K562 (cell line): ENCODE data around the gene CHSY1. TPM values are rescaled to one million over a fixed set of nuclear protein-coding genes. Genes with fewer than 3 reads are reported as not detected.

Experiments used
- ATAC-seq: fragments of 200-7000 bp; cut with Tn5 transposase; 3 replicates; pipeline ENCODE4 v1.9.1; 2020; ENCODE audit warnings: moderate library complexity
- BruUV-seq: library from RNA; stranded (reverse); fragments of 400-500 nt; replicated peaks from 2 replicates; lab custom pipeline; 2021; lab: Mats Ljungman, UMichigan
- CTCF ChIA-PET: fragments of 300-600 bp; formaldehyde crosslinking; extraction: SDS; loops from one replicate; lab custom pipeline; 2021; ENCODE audit warnings: low intra/inter-chr PET ratio; lab: Yijun Ruan, JAX
- POLR2A ChIA-PET: fragments of 300-600, 350-650 bp; sonication (Branson Sonifier 250); formaldehyde crosslinking; extraction: SDS; loops from one replicate; lab custom pipeline; 2021; ENCODE audit warnings: antibody characterized with exemption, inconsistent platforms; lab: Yijun Ruan, JAX
- DNase-seq, 4 experiments: peaks; one replicate each; pipeline versions ENCODE4 v3.0.0 to v3.0.0-alpha.2; 2011 to 2018; ENCODE audit warnings: low spot score in 3 of 4, mixed read lengths in 3 of 4; ENCODE audit errors: extremely low read depth in 1 of 4
- FAIRE-seq: peaks from 2 replicates; lab custom pipeline; 2011; peaks lifted over from hg19 to GRCh38; lab: Jason Lieb, UNC
- H2AFZ ChIP-seq: 2 replicates; pipeline ENCODE4 v1.6.0; 2011; ENCODE audit warnings: low read depth, low read length, control low read depth, inconsistent platforms
- H3K27ac ChIP-seq: fragments of 200-600 bp; 3 replicates; pipeline ENCODE4 v1.8.0; 2011; ENCODE audit warnings: low read depth, mild to moderate bottlenecking, control low read depth, inconsistent platforms, low read length, moderate library complexity, mixed read lengths; ENCODE audit errors: extremely low read depth
- H3K27me3 ChIP-seq, 2 experiments: fragments of 300-600 bp in 1 of 2; 2 replicates in 1 of 2; 3 replicates in 1 of 2; pipeline versions ENCODE4 v1.6.0 to v1.8.0; 2011; ENCODE audit warnings: inconsistent platforms in 2 of 2, low read length in 2 of 2, mild to moderate bottlenecking in 1 of 2, mixed read lengths in 1 of 2, moderate library complexity in 1 of 2; ENCODE audit not compliant: control insufficient read depth in 2 of 2, insufficient read depth in 2 of 2
- H3K36me3 ChIP-seq: fragments of 300-600 bp; 3 replicates; pipeline ENCODE4 v1.8.0; 2011; ENCODE audit warnings: mild to moderate bottlenecking, low read length, inconsistent platforms; ENCODE audit not compliant: control insufficient read depth, insufficient read depth
- H3K4me1 ChIP-seq, 2 experiments: fragments of 200-600 bp in 1 of 2; replicated peaks in 1 of 2; 2 replicates in 1 of 2; 3 replicates in 1 of 2; pipeline versions ENCODE4 v1.5.1 to v1.8.0; 2011; ENCODE audit warnings: inconsistent platforms in 2 of 2, low read length in 2 of 2, mild to moderate bottlenecking in 1 of 2, mixed read lengths in 1 of 2, moderate library complexity in 1 of 2; ENCODE audit not compliant: control insufficient read depth in 2 of 2, insufficient read depth in 2 of 2
- H3K4me2 ChIP-seq: 2 replicates; pipeline ENCODE4 v1.6.1; 2011; ENCODE audit warnings: low read length, control low read depth, inconsistent platforms, mixed read lengths; ENCODE audit not compliant: insufficient read depth
- H3K4me3 ChIP-seq: fragments of 200-600 bp; sonication (generic), shearing (Covaris generic); 2 replicates; pipeline ENCODE4 v1.5.1; 2016; ENCODE audit warnings: control low read depth, inconsistent platforms
- H3K79me2 ChIP-seq: fragments of 200-600 bp; 3 replicates; pipeline ENCODE4 v1.8.0; 2011; ENCODE audit warnings: low read length, inconsistent platforms; ENCODE audit not compliant: control insufficient read depth, insufficient read depth
- H3K9ac ChIP-seq, 2 experiments: 2 replicates each; pipeline versions ENCODE4 v1.6.0 to v1.6.1; 2011; ENCODE audit warnings: low read depth in 2 of 2, low read length in 2 of 2, control low read depth in 1 of 2, inconsistent platforms in 1 of 2, mild to moderate bottlenecking in 1 of 2, mixed read lengths in 1 of 2; ENCODE audit not compliant: insufficient read depth in 1 of 2
- H3K9me1 ChIP-seq: one replicate; pipeline ENCODE4 v1.6.0; 2011; ENCODE audit warnings: inconsistent platforms, mild to moderate bottlenecking, low read length, moderate library complexity; ENCODE audit not compliant: control insufficient read depth, insufficient read depth
- H3K9me3 ChIP-seq: replicated peaks from 2 replicates; pipeline ENCODE4 v1.5.1; 2011; ENCODE audit warnings: low read depth, low read length, inconsistent platforms; ENCODE audit not compliant: control insufficient read depth, insufficient read depth
- H4K20me1 ChIP-seq: replicated peaks from 2 replicates; pipeline ENCODE4 v1.6.1; 2011; ENCODE audit warnings: low read length, inconsistent platforms, mixed read lengths; ENCODE audit not compliant: control insufficient read depth, insufficient read depth
- ADNP ChIP-seq: fragments of 200-800 bp; sonication (Bioruptor generic); IDR thresholded peaks from 2 replicates; pipeline ENCODE4 v1.6.1; 2016; ENCODE audit warnings: missing genetic modification characterization, missing compliant biosample characterization
- C11orf30 ChIP-seq: fragments of 450-650 bp; IDR thresholded peaks from 2 replicates; pipeline ENCODE4 v1.6.1; 2016; ENCODE audit warnings: low read depth, mild to moderate bottlenecking
- CBFA2T3 ChIP-seq: fragments of 450-650 bp; IDR thresholded peaks from 2 replicates; pipeline ENCODE4 v1.6.1; 2017
- CREB1 ChIP-seq, 2 experiments: sonication (generic) in 1 of 2; formaldehyde crosslinking in 1 of 2; IDR thresholded peaks; 2 replicates each; pipeline versions ENCODE4 v1.6.1 to v1.8.0; 2012 to 2022; ENCODE audit warnings: inconsistent platforms in 1 of 2, mild to moderate bottlenecking in 1 of 2, missing genetic modification reagents in 1 of 2, moderate library complexity in 1 of 2
- ELF4 ChIP-seq: fragments of 450-650 bp; formaldehyde crosslinking; IDR thresholded peaks from 2 replicates; pipeline ENCODE4 v1.4.0; 2022; ENCODE audit warnings: missing genetic modification characterization
- FOXJ3 ChIP-seq: sonication (generic); formaldehyde crosslinking; IDR thresholded peaks from 2 replicates; pipeline ENCODE4 v1.4.0; 2020; ENCODE audit warnings: mild to moderate bottlenecking, missing genetic modification reagents
- MTA3 ChIP-seq: fragments of 450-650 bp; formaldehyde crosslinking; IDR thresholded peaks from 2 replicates; pipeline ENCODE4 v1.6.1; 2017; ENCODE audit warnings: mild to moderate bottlenecking, borderline replicate concordance
- MXI1 ChIP-seq: IDR thresholded peaks from 2 replicates; pipeline ENCODE4 v1.6.1; 2011; ENCODE audit warnings: low read depth, mild to moderate bottlenecking, improper control_type of control experiment, low read length
- NR3C1 ChIP-seq: sonication (generic); formaldehyde crosslinking; IDR thresholded peaks from 2 replicates; pipeline ENCODE4 v1.8.1; 2022; ENCODE audit warnings: missing genetic modification reagents
- RAD21 ChIP-seq, 2 experiments: fragments of 250-450 bp in 1 of 2; fragments of 450-650 bp in 1 of 2; sonication (Bioruptor Pico) in 1 of 2; formaldehyde crosslinking in 1 of 2; IDR thresholded peaks in 1 of 2; conservative IDR thresholded peaks in 1 of 2; 2 replicates each; pipeline versions ENCODE4 v1.4.0 to v1.8.0; 2020 to 2022; ENCODE audit warnings: mild to moderate bottlenecking in 2 of 2, moderate library complexity in 1 of 2
- RFX1 ChIP-seq: fragments of 450-650 bp; IDR thresholded peaks from 2 replicates; pipeline ENCODE4 v1.6.1; 2016; ENCODE audit warnings: mild to moderate bottlenecking, moderate library complexity
- SP2 ChIP-seq: IDR thresholded peaks from 2 replicates; pipeline ENCODE4 v1.6.1; 2011; ENCODE audit warnings: mild to moderate bottlenecking, low read depth, low read length, moderate library complexity; ENCODE audit not compliant: poor library complexity, severe bottlenecking; ENCODE audit errors: extremely low read depth
- TSC22D4 ChIP-seq: fragments of 450-650 bp; IDR thresholded peaks from 2 replicates; pipeline ENCODE4 v1.6.1; 2016; ENCODE audit warnings: missing genetic modification characterization, missing biosample characterization, control low read depth
- ZNF12 ChIP-seq: sonication (generic); formaldehyde crosslinking; IDR thresholded peaks from 2 replicates; pipeline ENCODE4 v1.4.0; 2020; ENCODE audit warnings: mild to moderate bottlenecking, missing genetic modification reagents
- ZNF277 ChIP-seq: fragments of 250-450 bp; sonication (Bioruptor Pico); IDR thresholded peaks from 2 replicates; pipeline ENCODE4 v1.8.0; 2022; ENCODE audit warnings: inconsistent platforms, mild to moderate bottlenecking, moderate library complexity, borderline replicate concordance
- ZNF282 ChIP-seq: sonication (generic); formaldehyde crosslinking; IDR thresholded peaks from 2 replicates; pipeline ENCODE4 v1.8.1; 2023; ENCODE audit warnings: missing genetic modification reagents
- ZNF511 ChIP-seq: sonication (generic); formaldehyde crosslinking; IDR thresholded peaks from 2 replicates; pipeline ENCODE4 v1.8.0; 2022; ENCODE audit warnings: mild to moderate bottlenecking, missing genetic modification reagents
- ZNF512 ChIP-seq: IDR thresholded peaks from 2 replicates; pipeline ENCODE4 v1.6.1; 2016; ENCODE audit warnings: missing genetic modification characterization, missing compliant biosample characterization
- WGBS: fragments of 100-300 bp; shearing (Covaris generic); methylation state at CpG from one replicate; pipeline ENCODE4 v1.1.6; 2016; ENCODE audit warnings: low coverage, mixed read lengths; ENCODE audit not compliant: insufficient coverage; ENCODE audit errors: missing lambda C conversion rate; 5-methylcytosine and 5-hydroxymethylcytosine counted together
- in situ Hi-C: fragments of 300-500 bp; cut with MboI; formaldehyde crosslinking; loops from 4 replicates; pipeline ENCODE4 v1.15.0; 2018; ENCODE audit warnings: inconsistent platforms, mixed read lengths
- intact Hi-C: fragments of 100-400 bp; cut with micrococcal nuclease; formaldehyde crosslinking; loops from 2 replicates; pipeline ENCODE4 v1.14.2; 2022
- polyA plus RNA-seq, 8 experiments: library from polyadenylated mRNA; depleted of rRNA in 4 of 8; stranded (reverse) in 5 of 8; unstranded in 3 of 8; fragments of >200 nt; fragmentation: Nextera tagmentation in 2 of 8; fragmentation: Illumina TruSeq in 1 of 8; extraction: Ambion mirVana in 2 of 8; extraction: Trizol in 1 of 8; gene quantifications; 2 replicates each; pipeline versions ENCODE4 v1.2.1 to v1.2.3, GENCODE V29; 2011 to 2014; ENCODE audit warnings: inconsistent platforms in 1 of 8, missing spikeins in 1 of 8
- total RNA-seq, 7 experiments: library from RNA; depleted of rRNA in 6 of 7; stranded (reverse); fragments of >200 nt in 6 of 7; fragmentation: Illumina TruSeq in 2 of 7; extraction: Trizol in 2 of 7; gene quantifications; 2 replicates each; pipeline versions ENCODE4 v1.2.1 to v1.2.3, GENCODE V29; 2011 to 2021; ENCODE audit warnings: low replicate concordance in 1 of 7
- TF ChIP-seq, protein P1 (sequence below): sonication (generic); formaldehyde crosslinking; IDR thresholded peaks from 2 replicates; pipeline ENCODE4 v1.9.0; 2022; ENCODE audit warnings: mild to moderate bottlenecking, missing genetic modification reagents

Gene CHSY1
- total and polyA plus RNA-seq, 9 of the 15 experiments (the other 6 are each of a cell fraction or from before 2014, with no cell fraction given), result 7.0 to 16.4 (median 13.4) TPM

DNA sequence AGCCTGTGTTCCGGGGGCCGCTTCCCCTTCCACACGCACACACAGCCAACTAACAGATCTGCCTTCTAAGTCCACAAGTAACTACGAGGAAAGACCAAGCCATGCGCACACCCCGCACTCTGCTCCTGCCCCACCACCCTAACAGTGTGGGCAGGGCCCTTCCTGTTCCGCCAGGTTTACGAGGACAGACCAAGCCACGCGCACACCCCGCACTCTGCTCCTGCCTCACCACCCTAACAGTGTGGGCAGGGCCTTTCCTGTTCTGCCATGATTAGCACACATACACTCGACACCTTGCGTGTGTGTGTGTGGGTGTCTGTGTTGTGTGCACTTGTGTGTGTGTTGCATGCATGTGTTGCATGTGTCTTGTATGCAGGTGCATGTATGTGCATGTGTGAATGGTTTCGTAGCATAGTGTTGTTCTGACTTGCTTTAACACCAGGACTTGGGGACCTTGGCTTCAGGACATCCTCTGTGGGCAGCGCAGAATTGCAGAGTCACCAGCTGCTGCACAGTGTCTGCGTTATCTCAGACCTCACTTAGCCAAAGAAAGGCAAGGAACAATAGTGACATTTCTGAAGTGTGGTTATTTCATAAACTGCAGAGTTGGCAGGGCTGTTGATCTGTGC, 114.4 kb downstream of the CHSY1 start:
- DNase-seq, result peak; percentile 38 to 70 (median 56)
- no TSS peak for BruUV-seq
- no peak for TF ChIP-seq NR3C1
- 0 out of 2 replicates have a peak, but pooled peaks have one; percentile 13 for TF ChIP-seq ELF4 (CRISPR knock-in tag)
- TF ChIP-seq, protein P1, sequence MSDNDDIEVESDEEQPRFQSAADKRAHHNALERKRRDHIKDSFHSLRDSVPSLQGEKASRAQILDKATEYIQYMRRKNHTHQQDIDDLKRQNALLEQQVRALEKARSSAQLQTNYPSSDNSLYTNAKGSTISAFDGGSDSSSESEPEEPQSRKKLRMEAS, result peak; percentile 43; the same call in 1 of the 2 replicates
- no peak for TF ChIP-seq ZNF277 (CRISPR knock-in tag)
- no peak for TF ChIP-seq TSC22D4
- TF ChIP-seq MXI1, result no peak
- TF ChIP-seq C11orf30, result peak; percentile 95
- TF ChIP-seq ADNP, result no peak
- no peak for TF ChIP-seq ZNF282 (CRISPR knock-in tag)
- TF ChIP-seq ZNF512 (tag), result no peak
- TF ChIP-seq SP2, result no peak
- no peak for TF ChIP-seq ZNF511
- peak; percentile 32 to 49 for TF ChIP-seq RAD21 (CRISPR knock-in tag; conservative IDR thresholded peaks at IDR 0.05 in 1 of 2, IDR thresholded peaks at IDR 0.05 in 1 of 2)
- TF ChIP-seq MTA3, result 0 out of 2 replicates have a peak, but pooled peaks have one; percentile 26
- TF ChIP-seq ZNF12 (CRISPR knock-in tag), result no peak
- TF ChIP-seq CBFA2T3, result peak; percentile 48
- TF ChIP-seq CREB1 (IDR thresholded peaks at IDR 0.05), result no peak
- peak; percentile 11; the same call in 1 of the 2 replicates for TF ChIP-seq CREB1 (CRISPR knock-in tag; IDR thresholded peaks at IDR 0.05)
- no peak for TF ChIP-seq FOXJ3 (CRISPR knock-in tag)
- no peak for TF ChIP-seq RFX1

More for the DNA sequence above, 114.4 kb downstream of the CHSY1 start:
- no peaks in the 10 kb centered on the region for H3K36me3 ChIP-seq
- ATAC-seq (peak; percentile 92), FAIRE-seq (peak; percentile 99)
- no peak overlapping the region; the same call in 2 of the 3 replicates for H3K27ac ChIP-seq
- in situ Hi-C loops, result no loop called here
- ChIA-PET POLR2A (no interaction called here), CTCF (no interaction called here)
- H3K9ac ChIP-seq, result peak overlapping the region in 1 of 2 experiments; percentile 75; a peak in 2 of 4 replicates
- WGBS, result 35% methylated on average over 14 of the region's 16 CpGs
- no peaks in the 10 kb centered on the region for H3K9me1 ChIP-seq
- intact Hi-C loops, result loop anchor here (2.0 kb wide), 1 partner anchor 117 kb away; no protein-coding TSS in a partner anchor
- H3K27me3 ChIP-seq, result peaks cover 0 to 2% of the 10 kb centered on the region in 2 experiments; a peak in 3 of 5 replicates
- H3K4me3 ChIP-seq, result no peak overlapping the region
- peaks cover 3% of the 10 kb centered on the region; the same call in 1 of the 2 replicates for H3K9me3 ChIP-seq
- peak overlapping the region; percentile 72; the same call in 1 of the 2 replicates for H3K4me2 ChIP-seq
- H2AFZ ChIP-seq, result peak overlapping the region; percentile 25; the same call in 1 of the 2 replicates
- no peaks in the 10 kb centered on the region for H3K79me2 ChIP-seq
- H4K20me1 ChIP-seq, result peaks cover 3% of the 10 kb centered on the region; the same call in 1 of the 2 replicates
- H3K4me1 ChIP-seq, result peaks cover 17 to 30% of the 10 kb centered on the region in 2 experiments; a peak in 4 of 5 replicates
